Activated T-cell treated with anti-CD3 and anti-CD28 coated beads, Interleukin-2, amount 50 U/mL, for 72 hours (primary cell): Measurements from ENCODE around the gene CHRNG. TPM values are rescaled to one million over a fixed set of nuclear protein-coding genes. Genes with fewer than 3 reads are reported as not detected.

Experiments used
- ATAC-seq, 2 donors: fragments of 150-1000 bp; cut with Tn5 transposase; replicated peaks in 1 of 2; 2 replicates each; pipeline ENCODE4 v1.10.0; 2021; ENCODE audit warnings: moderate library complexity in 2 of 2, mild to moderate bottlenecking in 1 of 2
- DNase-seq, 2 donors: peaks; one replicate each; pipeline ENCODE4 v3.0.0; 2021 to 2022; ENCODE audit warnings: mixed read lengths in 1 of 2
- H3K27ac Mint-ChIP-seq: one replicate; pipeline ENCODE4 v1.8.0; 2022; ENCODE audit warnings: mild to moderate bottlenecking, moderate library complexity, mixed read lengths
- H3K27me3 Mint-ChIP-seq: one replicate; pipeline ENCODE4 v1.8.0; 2022; ENCODE audit warnings: low read depth, mixed read lengths
- H3K36me3 Mint-ChIP-seq, 2 donors: one replicate each; pipeline ENCODE4 v1.8.0; 2022; ENCODE audit warnings: mixed read lengths in 2 of 2, mild to moderate bottlenecking in 1 of 2; ENCODE audit not compliant: insufficient read depth in 2 of 2
- H3K4me1 Mint-ChIP-seq: one replicate; pipeline ENCODE4 v1.8.0; 2022; ENCODE audit warnings: low read depth, mixed read lengths
- H3K4me3 Mint-ChIP-seq, 2 donors: one replicate each; pipeline ENCODE4 v1.8.0; 2022; ENCODE audit warnings: mild to moderate bottlenecking in 2 of 2, mixed read lengths in 2 of 2, moderate library complexity in 2 of 2
- H3K9me3 Mint-ChIP-seq, 2 donors: one replicate each; pipeline ENCODE4 v1.8.0; 2022; ENCODE audit warnings: mixed read lengths in 2 of 2
- total RNA-seq, 2 donors: library from RNA; stranded (reverse); gene quantifications; one replicate each; pipeline ENCODE4 v1.2.3, GENCODE V29; 2022

The CHRNG gene
- total RNA-seq, 2 donors from 2014 or later: not detected

DNA sequence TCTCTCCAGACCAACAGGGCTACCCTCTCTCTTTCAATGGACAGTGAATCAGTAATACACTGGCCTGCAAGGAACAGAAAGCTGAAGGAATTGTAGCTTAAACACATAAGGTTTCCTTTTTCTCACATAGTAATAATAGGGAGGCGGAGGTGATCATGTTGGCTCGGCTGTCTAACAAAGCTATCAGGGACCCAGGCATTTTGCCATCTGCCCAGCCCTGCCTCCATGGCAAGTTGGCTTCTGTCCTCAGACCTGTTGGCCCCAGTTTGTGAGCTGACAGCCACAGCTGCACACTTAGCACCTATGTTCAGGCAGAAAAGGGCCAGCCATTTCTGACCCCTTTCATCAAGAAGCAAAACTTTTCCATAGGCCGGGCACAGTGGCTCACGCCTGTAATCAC is 2.0 kb upstream of the CHRNG start:
- ATAC-seq (no peak), DNase-seq (no peak)
- H3K4me3 Mint-ChIP-seq: no peak overlapping the region
- peaks cover 5% of the 10 kb centered on the region for H3K4me1 Mint-ChIP-seq
- no peak overlapping the region for H3K27ac Mint-ChIP-seq
- H3K27me3 Mint-ChIP-seq: peaks cover 25% of the 10 kb centered on the region
- no peaks in the 10 kb centered on the region for H3K9me3 Mint-ChIP-seq
- no peaks in the 10 kb centered on the region for H3K36me3 Mint-ChIP-seq

DNA sequence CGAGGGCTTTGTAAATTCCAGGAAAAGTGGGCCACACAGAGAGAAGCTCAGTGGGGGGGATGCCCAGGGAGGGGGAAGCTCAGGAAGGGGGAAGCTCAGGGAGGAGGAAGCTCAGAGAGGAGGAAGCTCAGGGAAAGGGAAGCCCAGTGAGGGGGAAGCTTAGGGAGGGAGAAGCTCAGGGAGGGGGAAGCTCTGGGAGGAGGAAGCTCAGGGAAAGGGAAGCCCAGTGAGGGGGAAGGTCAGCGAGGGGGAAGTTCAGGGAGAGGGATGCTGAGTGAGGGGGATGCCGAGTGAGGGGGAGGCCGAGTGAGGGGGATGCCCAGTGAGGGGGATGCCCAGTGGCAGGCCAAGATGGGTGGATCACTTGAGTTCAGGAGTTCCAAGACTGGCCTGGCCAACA is 821 bp upstream of the CHRNG start:
- H3K36me3 Mint-ChIP-seq: no peaks in the 10 kb centered on the region
- H3K27ac Mint-ChIP-seq: no peak overlapping the region
- no peaks in the 10 kb centered on the region for H3K9me3 Mint-ChIP-seq

GRCh38 chr2:232540441-232541041 is 1.0 kb downstream of the CHRNG start:
- DNase-seq: no peak
- Mint-ChIP-seq H3K36me3 (no peaks in the 10 kb centered on the region), H3K4me1 (peaks cover 5% of the 10 kb centered on the region), H3K4me3 (no peak overlapping the region), H3K9me3 (no peaks in the 10 kb centered on the region), H3K27ac (no peak overlapping the region), H3K27me3 (peaks cover 20% of the 10 kb centered on the region)
- no peak for ATAC-seq

More for the DNA sequence above, 821 bp upstream of the CHRNG start:
- H3K4me3 Mint-ChIP-seq: no peak overlapping the region
- peaks cover 5% of the 10 kb centered on the region for H3K4me1 Mint-ChIP-seq
- no peak for ATAC-seq
- H3K27me3 Mint-ChIP-seq: peaks cover 20% of the 10 kb centered on the region
- no peak for DNase-seq

GRCh38 chr2:232541195-232541960 is 1.9 kb downstream of the CHRNG start:
- H3K4me3 Mint-ChIP-seq: no peak overlapping the region
- H3K27ac Mint-ChIP-seq: no peak overlapping the region
- H3K27me3 Mint-ChIP-seq: peaks cover 16% of the 10 kb centered on the region
- peaks cover 0 to 2% of the 10 kb centered on the region in 2 donors for H3K36me3 Mint-ChIP-seq
- ATAC-seq: no peak
- DNase-seq: no peak
- peaks cover 8% of the 10 kb centered on the region for H3K4me1 Mint-ChIP-seq
- H3K9me3 Mint-ChIP-seq: no peaks in the 10 kb centered on the region

DNA sequence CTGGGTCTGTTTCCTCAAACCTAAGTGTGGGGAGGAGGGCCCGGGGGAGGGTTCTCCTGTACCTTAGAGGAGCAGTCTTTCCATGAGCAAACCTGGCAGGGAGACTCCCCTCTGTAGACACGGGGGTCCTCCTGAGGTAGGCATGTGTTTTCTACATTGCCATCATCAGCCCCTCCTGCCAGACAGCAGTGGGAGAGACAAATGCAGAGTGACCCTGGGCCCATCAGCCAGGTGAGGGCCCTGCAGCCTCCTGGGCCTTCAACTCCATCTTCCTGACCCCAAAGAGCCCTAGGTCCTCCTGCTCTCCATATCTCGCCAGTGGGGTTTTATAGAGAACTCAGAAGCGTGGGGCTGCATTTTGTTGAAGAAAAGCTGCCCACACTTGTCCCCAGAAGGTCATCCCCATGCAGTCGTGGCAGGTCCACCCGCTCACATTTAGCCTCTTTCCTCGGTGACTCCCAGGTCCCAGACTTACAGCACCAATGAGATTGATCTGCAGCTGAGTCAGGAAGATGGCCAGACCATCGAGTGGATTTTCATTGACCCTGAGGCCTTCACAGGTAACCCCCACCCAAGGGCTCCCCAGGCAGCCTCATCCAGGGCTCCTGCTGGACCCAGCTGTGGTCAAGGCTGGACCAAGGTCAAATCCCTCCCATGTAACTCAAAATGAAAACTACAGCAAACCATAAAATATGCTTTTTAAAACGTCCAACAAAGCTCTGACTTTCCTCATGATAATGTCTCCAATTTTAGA is 2.6 kb downstream of the CHRNG start:
- Mint-ChIP-seq H3K9me3 (no peaks in the 10 kb centered on the region), H3K4me3 (no peak overlapping the region), H3K27me3 (peaks cover 8% of the 10 kb centered on the region), H3K4me1 (peaks cover 10% of the 10 kb centered on the region), H3K27ac (no peak overlapping the region), H3K36me3 (peaks cover 2 to 5% of the 10 kb centered on the region in 2 donors)
- ATAC-seq (no peak), DNase-seq (no peak)

DNA sequence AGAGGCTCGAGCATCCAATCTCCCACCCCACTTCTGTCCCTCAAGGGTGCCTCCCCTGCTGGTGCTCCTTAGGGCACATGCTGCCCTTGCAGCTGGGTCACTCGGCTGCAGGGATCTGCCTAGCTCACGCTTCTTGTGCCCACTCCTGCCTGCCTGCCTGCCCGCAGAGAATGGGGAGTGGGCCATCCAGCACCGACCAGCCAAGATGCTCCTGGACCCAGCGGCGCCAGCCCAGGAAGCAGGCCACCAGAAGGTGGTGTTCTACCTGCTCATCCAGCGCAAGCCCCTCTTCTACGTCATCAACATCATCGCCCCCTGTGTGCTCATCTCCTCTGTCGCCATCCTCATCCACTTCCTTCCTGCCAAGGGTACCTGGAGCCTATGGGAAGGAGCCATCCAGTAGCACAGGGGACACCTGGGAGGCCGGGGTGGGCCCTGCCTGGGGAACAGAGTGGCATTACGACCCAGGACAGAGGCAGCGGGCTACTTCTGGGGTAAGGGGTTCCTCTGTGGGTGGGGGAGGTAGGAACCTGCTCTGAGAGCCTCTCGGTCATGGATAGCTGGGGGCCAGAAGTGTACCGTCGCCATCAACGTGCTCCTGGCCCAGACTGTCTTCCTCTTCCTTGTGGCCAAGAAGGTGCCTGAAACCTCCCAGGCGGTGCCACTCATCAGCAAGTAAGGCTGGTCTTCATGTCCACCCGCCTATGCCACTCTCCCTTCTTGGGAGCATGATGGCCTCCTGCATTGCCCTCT is 3.4 kb downstream of the CHRNG start:
- Mint-ChIP-seq H3K27me3 (peaks cover 8% of the 10 kb centered on the region), H3K27ac (no peak overlapping the region), H3K9me3 (no peaks in the 10 kb centered on the region), H3K36me3 (peaks cover 2 to 5% of the 10 kb centered on the region in 2 donors), H3K4me3 (no peak overlapping the region), H3K4me1 (peaks cover 17% of the 10 kb centered on the region)
- no peak for ATAC-seq
- DNase-seq: no peak

DNA sequence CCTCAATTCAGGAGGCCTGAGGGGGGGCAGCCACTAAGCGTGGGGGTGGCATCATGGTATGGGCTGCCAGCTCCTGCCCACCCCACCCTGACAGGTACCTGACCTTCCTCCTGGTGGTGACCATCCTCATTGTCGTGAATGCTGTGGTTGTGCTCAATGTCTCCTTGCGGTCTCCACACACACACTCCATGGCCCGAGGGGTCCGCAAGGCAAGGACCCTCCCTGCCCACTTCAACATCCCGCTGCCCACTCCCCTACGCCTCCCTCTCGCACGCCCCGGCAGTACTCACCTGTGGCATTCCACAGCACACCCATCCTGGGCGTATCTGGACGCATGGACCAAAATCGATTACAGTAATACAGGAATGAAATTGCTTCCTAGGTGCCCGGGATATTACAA is 4.0 kb downstream of the CHRNG start:
- H3K27me3 Mint-ChIP-seq: peaks cover 3% of the 10 kb centered on the region
- peaks cover 3 to 8% of the 10 kb centered on the region in 2 donors for H3K36me3 Mint-ChIP-seq
- DNase-seq (no peak), ATAC-seq (no peak)
- peaks cover 0 to 1% of the 10 kb centered on the region in 2 donors for H3K9me3 Mint-ChIP-seq
- H3K4me1 Mint-ChIP-seq: peaks cover 18% of the 10 kb centered on the region
- no peak overlapping the region for H3K4me3 Mint-ChIP-seq
- no peak overlapping the region for H3K27ac Mint-ChIP-seq

GRCh38 chr2:232543928-232544631 is 4.6 kb downstream of the CHRNG start:
- Mint-ChIP-seq H3K9me3 (peaks cover 0 to 2% of the 10 kb centered on the region in 2 donors), H3K4me1 (peaks cover 23% of the 10 kb centered on the region), H3K27me3 (no peaks in the 10 kb centered on the region), H3K36me3 (peaks cover 4 to 14% of the 10 kb centered on the region in 2 donors), H3K27ac (no peak overlapping the region), H3K4me3 (no peak overlapping the region)
- ATAC-seq (no peak), DNase-seq (no peak)

DNA sequence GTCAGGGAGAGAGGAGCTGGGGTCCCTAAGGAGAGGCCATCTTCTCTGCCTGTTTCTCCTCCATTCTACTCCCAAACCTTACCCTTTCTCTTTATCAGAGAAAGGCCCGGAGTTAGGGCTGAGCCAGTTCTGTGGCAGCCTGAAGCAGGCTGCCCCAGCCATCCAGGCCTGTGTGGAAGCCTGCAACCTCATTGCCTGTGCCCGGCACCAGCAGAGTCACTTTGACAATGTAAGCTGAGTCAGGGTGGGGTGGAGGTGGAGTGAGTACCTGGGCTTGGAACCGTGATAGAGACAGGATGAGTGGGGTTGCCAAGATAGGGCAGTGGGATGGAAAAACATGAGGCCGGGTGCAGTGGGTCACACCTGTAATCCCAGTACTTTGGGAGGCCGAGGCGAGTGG is 5.2 kb downstream of the CHRNG start:
- H3K36me3 Mint-ChIP-seq: peaks cover 4 to 18% of the 10 kb centered on the region in 2 donors
- ATAC-seq (no peak), DNase-seq (no peak)
- peaks cover 29% of the 10 kb centered on the region for H3K4me1 Mint-ChIP-seq
- no peaks in the 10 kb centered on the region for H3K27me3 Mint-ChIP-seq
- H3K4me3 Mint-ChIP-seq: no peak overlapping the region
- H3K9me3 Mint-ChIP-seq: peaks cover 0 to 2% of the 10 kb centered on the region in 2 donors
- H3K27ac Mint-ChIP-seq: no peak overlapping the region

- peaks cover 0 to 2% of the 10 kb centered on the region in 2 donors for H3K9me3 Mint-ChIP-seq
- no peak for ATAC-seq
- H3K27me3 Mint-ChIP-seq: no peaks in the 10 kb centered on the region
- peaks cover 4 to 20% of the 10 kb centered on the region in 2 donors for H3K36me3 Mint-ChIP-seq
- H3K4me3 Mint-ChIP-seq: no peak overlapping the region
- peaks cover 34% of the 10 kb centered on the region for H3K4me1 Mint-ChIP-seq
- DNase-seq: no peak
- no peak overlapping the region for H3K27ac Mint-ChIP-seq
Measured at GRCh38 chr2:232545511-232546375, 6.3 kb downstream of the CHRNG start.

DNA sequence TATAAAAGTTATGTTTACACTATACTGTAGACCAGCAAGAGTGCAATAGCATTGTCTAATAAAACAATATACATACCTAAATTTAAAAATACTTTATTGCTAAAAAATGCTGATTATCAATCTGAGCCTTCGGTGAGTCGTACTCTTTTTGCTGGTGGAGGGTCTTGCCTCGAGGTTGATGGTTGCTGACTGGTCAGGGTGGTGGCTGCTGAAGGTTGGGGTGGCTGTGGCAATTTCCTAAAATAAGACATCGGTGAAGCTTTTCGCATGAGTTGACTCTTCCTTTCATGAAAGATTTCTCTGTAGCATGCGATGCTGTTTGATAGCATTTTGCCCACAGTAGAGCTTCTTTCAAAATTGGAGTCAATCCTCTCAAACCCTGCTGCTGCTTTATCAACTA is 8.5 kb downstream of the CHRNG start:
- no peak overlapping the region for H3K27ac Mint-ChIP-seq
- H3K4me3 Mint-ChIP-seq: no peak overlapping the region
- H3K27me3 Mint-ChIP-seq: no peaks in the 10 kb centered on the region
- H3K4me1 Mint-ChIP-seq: peaks cover 53% of the 10 kb centered on the region
- DNase-seq (no peak), ATAC-seq (no peak)
- H3K9me3 Mint-ChIP-seq: peaks cover 0 to 2% of the 10 kb centered on the region in 2 donors
- H3K36me3 Mint-ChIP-seq: peaks cover 7 to 23% of the 10 kb centered on the region in 2 donors
